Measurements from ENCODE around the gene SASS6.

- TF ChIP-seq CTCF (IDR thresholded peaks at IDR 0.05) (no peak), POLR2A (IDR thresholded peaks at IDR 0.05) (no peak)
Measured at GRCh38 chr1:100100202-100100601, 32.5 kb downstream of the SASS6 start.
